GM06990 (cell line): ENCODE data around the gene TMEM145.
A peak's percentile ranks its signal among the peaks of the same experiment; 100 is the strongest.

Experiments used
- DNase-seq: peaks from one replicate; pipeline ENCODE4 v3.0.0-alpha.2; 2011; ENCODE audit not compliant: insufficient read length; ENCODE audit errors: extremely low read depth
- H3K27me3 ChIP-seq: replicated peaks from 2 replicates; pipeline ENCODE4 v1.6.0; 2011; ENCODE audit warnings: low read length; ENCODE audit not compliant: control insufficient read depth, insufficient read depth
- H3K36me3 ChIP-seq: 2 replicates; pipeline ENCODE4 v1.5.1; 2011; ENCODE audit warnings: low read length; ENCODE audit not compliant: control insufficient read depth, insufficient read depth
- H3K4me3 ChIP-seq: replicated peaks from 2 replicates; pipeline ENCODE4 v1.5.1; 2011; ENCODE audit warnings: low read depth, mild to moderate bottlenecking, control low read depth, low read length
- TF ChIP-seq, protein P1 (sequence below): IDR thresholded peaks from 2 replicates; pipeline ENCODE4 v1.5.1; 2011; ENCODE audit warnings: low read length, control low read depth, mild to moderate bottlenecking, inconsistent platforms; ENCODE audit not compliant: insufficient read depth, poor library complexity, severe bottlenecking

Gene TMEM145

DNA sequence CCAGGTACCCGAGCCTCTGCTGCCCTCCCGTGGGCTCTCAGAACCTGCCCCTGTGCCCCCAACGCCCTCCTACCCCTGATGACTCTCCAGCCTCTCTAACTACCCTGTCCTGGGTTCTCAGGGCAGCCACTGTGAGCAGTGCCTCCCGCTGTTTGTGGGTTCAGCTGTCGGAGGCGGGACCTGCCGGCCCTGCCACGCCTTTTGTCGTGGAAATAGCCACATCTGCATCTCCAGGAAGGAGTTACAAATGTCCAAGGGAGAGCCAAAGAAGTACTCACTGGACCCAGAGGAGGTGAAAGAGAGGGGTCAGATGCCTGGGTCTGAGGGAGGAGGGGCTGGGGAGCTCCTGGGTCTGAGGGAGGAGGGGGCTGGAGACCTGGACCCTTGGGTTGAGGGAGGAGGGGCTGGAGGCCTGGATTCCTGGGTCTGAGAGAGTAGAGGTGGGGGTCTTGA lies 57.0 kb downstream of the TMEM145 start:
- no peak overlapping the region for H3K4me3 ChIP-seq
- TF ChIP-seq, protein P1, sequence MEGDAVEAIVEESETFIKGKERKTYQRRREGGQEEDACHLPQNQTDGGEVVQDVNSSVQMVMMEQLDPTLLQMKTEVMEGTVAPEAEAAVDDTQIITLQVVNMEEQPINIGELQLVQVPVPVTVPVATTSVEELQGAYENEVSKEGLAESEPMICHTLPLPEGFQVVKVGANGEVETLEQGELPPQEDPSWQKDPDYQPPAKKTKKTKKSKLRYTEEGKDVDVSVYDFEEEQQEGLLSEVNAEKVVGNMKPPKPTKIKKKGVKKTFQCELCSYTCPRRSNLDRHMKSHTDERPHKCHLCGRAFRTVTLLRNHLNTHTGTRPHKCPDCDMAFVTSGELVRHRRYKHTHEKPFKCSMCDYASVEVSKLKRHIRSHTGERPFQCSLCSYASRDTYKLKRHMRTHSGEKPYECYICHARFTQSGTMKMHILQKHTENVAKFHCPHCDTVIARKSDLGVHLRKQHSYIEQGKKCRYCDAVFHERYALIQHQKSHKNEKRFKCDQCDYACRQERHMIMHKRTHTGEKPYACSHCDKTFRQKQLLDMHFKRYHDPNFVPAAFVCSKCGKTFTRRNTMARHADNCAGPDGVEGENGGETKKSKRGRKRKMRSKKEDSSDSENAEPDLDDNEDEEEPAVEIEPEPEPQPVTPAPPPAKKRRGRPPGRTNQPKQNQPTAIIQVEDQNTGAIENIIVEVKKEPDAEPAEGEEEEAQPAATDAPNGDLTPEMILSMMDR = no peak
- H3K27me3 ChIP-seq = no peaks in the 10 kb centered on the region
- no peak for DNase-seq
- no peaks in the 10 kb centered on the region for H3K36me3 ChIP-seq

DNA sequence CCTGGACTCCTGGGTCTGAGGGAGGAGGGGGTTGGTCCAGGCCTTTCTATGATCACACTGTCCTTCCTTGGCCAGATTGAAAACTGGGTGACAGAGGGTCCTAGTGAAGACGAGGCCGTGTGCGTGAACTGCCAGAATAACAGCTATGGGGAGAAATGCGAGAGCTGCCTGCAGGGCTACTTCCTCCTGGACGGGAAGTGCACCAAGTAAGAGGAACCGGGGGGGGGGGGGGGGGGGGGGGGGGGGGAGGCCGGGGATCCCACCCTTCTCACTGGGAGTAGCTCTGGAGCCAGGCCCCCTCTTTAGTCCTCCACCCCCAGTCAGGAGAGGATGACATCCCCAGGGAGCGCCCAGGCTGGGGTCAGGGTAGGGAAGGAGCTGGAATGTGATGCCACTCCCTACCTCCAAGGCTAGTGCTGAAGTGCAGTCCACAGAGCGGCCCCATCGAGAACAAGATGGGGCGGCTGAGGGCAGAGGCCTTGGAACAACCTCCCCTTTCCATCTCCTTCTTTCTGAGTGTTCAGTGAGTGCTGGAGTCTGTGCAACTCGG lies 57.6 kb downstream of the TMEM145 start:
- no peaks in the 10 kb centered on the region for H3K27me3 ChIP-seq
- H3K36me3 ChIP-seq = no peaks in the 10 kb centered on the region
- DNase-seq = peak; percentile 66
- no peak overlapping the region for H3K4me3 ChIP-seq
- TF ChIP-seq, protein P1 = no peak
